ENCODE results near the gene FAM114A1.

Gene FAM114A1

DNA sequence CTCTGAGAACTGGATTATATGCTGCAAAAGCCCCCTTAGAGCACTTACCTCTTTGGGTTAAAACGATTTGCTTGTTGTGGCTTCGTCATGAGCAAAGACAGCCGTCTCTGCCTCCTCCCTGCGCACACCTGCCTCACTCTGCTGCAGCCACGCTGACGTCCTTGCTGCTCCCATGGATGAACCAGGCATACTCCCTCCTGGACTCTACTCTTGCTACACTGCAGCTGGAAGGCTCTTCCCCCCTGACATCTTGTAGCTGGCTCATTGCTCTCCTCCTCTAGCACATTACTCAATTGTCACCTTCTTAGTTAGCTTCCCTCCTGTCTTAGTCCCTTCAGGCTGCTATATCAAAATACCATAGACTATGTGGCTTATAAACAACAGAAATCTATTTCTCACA, 59.3 kb downstream of the FAM114A1 start:
- Histone ChIP-seq H3K36me3 (ENCODE audit: control insufficient read depth in 2 of 2, insufficient read depth in 1 of 2, low read length in 2 of 2) (peaks cover 0 to 44% of the 10 kb centered on the region in 2 experiments; a peak in 1 of 3 replicates), H3K4me3 (ENCODE audit: low read depth, low read length) (no peak overlapping the region), H3K27ac (ENCODE audit: extremely low read depth, low read depth, low read length) (no peak overlapping the region), H3K9me3 (ENCODE audit: control insufficient read depth, insufficient read depth, low read depth, low read length) (no peaks in the 10 kb centered on the region), H3K4me1 (ENCODE audit: control insufficient read depth, insufficient read depth, low read length) (no peaks in the 10 kb centered on the region)
- no peak for TF ChIP-seq BCL11B (tag by site-specific recombination; IDR thresholded peaks at IDR 0.05; ENCODE audit: low read depth)
- TF ChIP-seq ZNF132 (tag by site-specific recombination; IDR thresholded peaks at IDR 0.05; ENCODE audit: borderline replicate concordance), result no peak
- no peak for TF ChIP-seq PRDM1 (tag by site-specific recombination; IDR thresholded peaks at IDR 0.05)
- TF ChIP-seq ZNF394 (tag by site-specific recombination; IDR thresholded peaks at IDR 0.05; ENCODE audit: borderline replicate concordance), result no peak
- TF ChIP-seq ZNF521 (tag by site-specific recombination; IDR thresholded peaks at IDR 0.05), result no peak
- TF ChIP-seq ZNF23 (tag by site-specific recombination; IDR thresholded peaks at IDR 0.05; ENCODE audit: borderline replicate concordance), result no peak
- TF ChIP-seq, protein P1, sequence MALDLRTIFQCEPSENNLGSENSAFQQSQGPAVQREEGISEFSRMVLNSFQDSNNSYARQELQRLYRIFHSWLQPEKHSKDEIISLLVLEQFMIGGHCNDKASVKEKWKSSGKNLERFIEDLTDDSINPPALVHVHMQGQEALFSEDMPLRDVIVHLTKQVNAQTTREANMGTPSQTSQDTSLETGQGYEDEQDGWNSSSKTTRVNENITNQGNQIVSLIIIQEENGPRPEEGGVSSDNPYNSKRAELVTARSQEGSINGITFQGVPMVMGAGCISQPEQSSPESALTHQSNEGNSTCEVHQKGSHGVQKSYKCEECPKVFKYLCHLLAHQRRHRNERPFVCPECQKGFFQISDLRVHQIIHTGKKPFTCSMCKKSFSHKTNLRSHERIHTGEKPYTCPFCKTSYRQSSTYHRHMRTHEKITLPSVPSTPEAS (tag by site-specific recombination; IDR thresholded peaks at IDR 0.05), result no peak
- no peak for TF ChIP-seq ZBTB20 (tag by site-specific recombination; IDR thresholded peaks at IDR 0.05)
- TF ChIP-seq ZNF223 (tag by site-specific recombination; IDR thresholded peaks at IDR 0.05), result no peak
- TF ChIP-seq, protein P2, sequence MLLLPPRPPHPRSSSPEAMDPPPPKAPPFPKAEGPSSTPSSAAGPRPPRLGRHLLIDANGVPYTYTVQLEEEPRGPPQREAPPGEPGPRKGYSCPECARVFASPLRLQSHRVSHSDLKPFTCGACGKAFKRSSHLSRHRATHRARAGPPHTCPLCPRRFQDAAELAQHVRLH (tag by site-specific recombination; IDR thresholded peaks at IDR 0.05), result no peak
- no peak for TF ChIP-seq ZNF354C (tag by site-specific recombination; IDR thresholded peaks at IDR 0.05; ENCODE audit: borderline replicate concordance, low read depth)
- TF ChIP-seq ZSCAN16 (tag by site-specific recombination; IDR thresholded peaks at IDR 0.05), result no peak
- TF ChIP-seq ZNF202 (tag by site-specific recombination; IDR thresholded peaks at IDR 0.05; ENCODE audit: borderline replicate concordance), result no peak
- TF ChIP-seq, protein P3, sequence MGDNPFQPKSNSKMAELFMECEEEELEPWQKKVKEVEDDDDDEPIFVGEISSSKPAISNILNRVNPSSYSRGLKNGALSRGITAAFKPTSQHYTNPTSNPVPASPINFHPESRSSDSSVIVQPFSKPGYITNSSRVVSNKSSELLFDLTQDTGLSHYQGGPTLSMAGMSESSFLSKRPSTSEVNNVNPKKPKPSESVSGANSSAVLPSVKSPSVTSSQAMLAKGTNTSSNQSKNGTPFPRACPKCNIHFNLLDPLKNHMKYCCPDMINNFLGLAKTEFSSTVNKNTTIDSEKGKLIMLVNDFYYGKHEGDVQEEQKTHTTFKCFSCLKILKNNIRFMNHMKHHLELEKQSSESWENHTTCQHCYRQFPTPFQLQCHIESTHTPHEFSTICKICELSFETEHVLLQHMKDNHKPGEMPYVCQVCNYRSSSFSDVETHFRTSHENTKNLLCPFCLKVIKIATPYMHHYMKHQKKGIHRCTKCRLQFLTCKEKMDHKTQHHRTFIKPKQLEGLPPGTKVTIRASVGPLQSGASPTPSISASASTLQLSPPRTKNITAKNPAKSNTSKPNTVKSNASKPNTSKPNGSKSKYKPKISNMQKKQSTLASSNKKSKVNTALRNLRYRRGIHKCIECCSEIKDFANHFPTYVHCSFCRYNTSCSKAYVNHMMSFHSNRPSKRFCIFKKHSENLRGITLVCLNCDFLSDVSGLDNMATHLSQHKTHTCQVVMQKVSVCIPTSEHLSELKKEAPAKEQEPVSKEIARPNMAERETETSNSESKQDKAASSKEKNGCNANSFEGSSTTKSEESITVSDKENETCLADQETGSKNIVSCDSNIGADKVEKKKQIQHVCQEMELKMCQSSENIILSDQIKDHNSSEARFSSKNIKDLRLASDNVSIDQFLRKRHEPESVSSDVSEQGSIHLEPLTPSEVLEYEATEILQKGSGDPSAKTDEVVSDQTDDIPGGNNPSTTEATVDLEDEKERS (tag by site-specific recombination; IDR thresholded peaks at IDR 0.05), result no peak
- no peak for TF ChIP-seq AEBP2 (tag by site-specific recombination; IDR thresholded peaks at IDR 0.05; ENCODE audit: borderline replicate concordance)
- no peak for TF ChIP-seq ZNF76 (tag by site-specific recombination; IDR thresholded peaks at IDR 0.05; ENCODE audit: borderline replicate concordance, low read depth)
- no peak for TF ChIP-seq ZNF488 (tag by site-specific recombination; IDR thresholded peaks at IDR 0.05)
- TF ChIP-seq ZBTB7A (tag by site-specific recombination; IDR thresholded peaks at IDR 0.05; ENCODE audit: low read depth), result no peak
- no peak for TF ChIP-seq ZFP3 (tag by site-specific recombination; IDR thresholded peaks at IDR 0.05; ENCODE audit: low read depth)
- TF ChIP-seq ZBTB44 (tag by site-specific recombination; IDR thresholded peaks at IDR 0.05), result no peak
- POLR2A ChIA-PET, result no interaction called here
- CTCF ChIA-PET, result interaction anchor here (1.1 kb wide), 1 partner anchor 66 kb away, joined by 4 read pairs; no protein-coding TSS in a partner anchor

Measured in HEK293 (cell line).